Spleen (tissue), 11 donors: ENCODE data around the gene RNGTT. TPM values are rescaled to one million over a fixed set of nuclear protein-coding genes. Genes with fewer than 3 reads are reported as not detected.

ENCODE experiments used
- DNase-seq: peaks from one replicate; pipeline ENCODE4 v3.0.0-alpha.2; 2020
- H3K27ac ChIP-seq, 8 donors: fragments of 200-600 bp; sonication (generic) in 7 of 8; 1 replicate in 4 of 8; 2 replicates in 4 of 8; pipeline versions ENCODE4 v1.5.0 to v1.8.0; 2016 to 2021; ENCODE audit warnings: inconsistent platforms in 4 of 8, mild to moderate bottlenecking in 4 of 8, moderate library complexity in 1 of 8
- H3K27me3 ChIP-seq, 7 donors: fragments of 200-600 bp; sonication (generic) in 6 of 7; replicated peaks in 1 of 7; 1 replicate in 4 of 7; 2 replicates in 3 of 7; pipeline versions ENCODE4 v1.5.0 to v1.8.0; 2016 to 2021; ENCODE audit warnings: inconsistent platforms in 3 of 7, mild to moderate bottlenecking in 1 of 7
- H3K36me3 ChIP-seq, 6 donors: fragments of 200-600 bp; sonication (generic) in 5 of 6; 1 replicate in 4 of 6; 2 replicates in 2 of 6; pipeline versions ENCODE4 v1.5.0 to v1.8.0; 2016 to 2021; ENCODE audit warnings: inconsistent platforms in 2 of 6
- H3K4me1 ChIP-seq, 6 donors: fragments of 200-600 bp; sonication (generic) in 5 of 6; 1 replicate in 3 of 6; 2 replicates in 3 of 6; pipeline versions ENCODE4 v1.5.0 to v1.8.0; 2016 to 2021; ENCODE audit warnings: inconsistent platforms in 3 of 6
- H3K4me3 ChIP-seq, 8 donors: fragments of 200-600 bp; sonication (generic) in 7 of 8; 1 replicate in 4 of 8; 2 replicates in 4 of 8; pipeline versions ENCODE4 v1.5.0 to v1.8.0; 2016 to 2021; ENCODE audit warnings: inconsistent platforms in 4 of 8, mild to moderate bottlenecking in 4 of 8, moderate library complexity in 2 of 8
- H3K9me3 ChIP-seq, 8 donors: fragments of 200-600 bp; sonication (generic) in 7 of 8; 1 replicate in 4 of 8; 2 replicates in 4 of 8; pipeline versions ENCODE4 v1.5.0 to v1.8.0; 2016 to 2021; ENCODE audit warnings: inconsistent platforms in 4 of 8
- CTCF ChIP-seq, 11 experiments: fragments of 200-600 bp in 7 of 11; fragments of 450-650 bp in 4 of 11; sonication (generic) in 4 of 11; IDR thresholded peaks in 8 of 11; conservative IDR thresholded peaks in 3 of 11; 1 replicate in 7 of 11; 2 replicates in 4 of 11; pipeline versions ENCODE4 v1.4.0 to v1.8.0; 2016 to 2021; ENCODE audit warnings: antibody characterized with exemption in 11 of 11, inconsistent platforms in 4 of 11, mild to moderate bottlenecking in 1 of 11
- POLR2A ChIP-seq, 3 donors: fragments of 450-650 bp; IDR thresholded peaks; one replicate each; pipeline ENCODE4 v1.5.1; 2017; ENCODE audit warnings: antibody characterized with exemption in 3 of 3, mild to moderate bottlenecking in 1 of 3
- POLR2AphosphoS5 ChIP-seq, 3 donors: sonication (generic); formaldehyde crosslinking; IDR thresholded peaks; one replicate each; pipeline ENCODE4 v1.5.1; 2017; ENCODE audit warnings: antibody characterized with exemption in 3 of 3
- WGBS, 5 donors: extraction: QIAGEN DNeasy Blood & Tissue Kit in 3 of 5; methylation state at CpG; one replicate each; pipeline versions ENCODE4 v1.1.5 to v1.1.7; 2013 to 2018; 5-methylcytosine and 5-hydroxymethylcytosine counted together
- intact Hi-C: fragments of 100-400 bp; cut with DNase I; formaldehyde crosslinking; loops from one replicate; pipeline ENCODE4 v1.15.0; 2023; ENCODE audit warnings: low total_unique reads
- polyA plus RNA-seq, 3 donors: library from polyadenylated mRNA; stranded (reverse); fragments of 200-250 nt; gene quantifications; one replicate each; pipeline ENCODE4 v1.2.1, GENCODE V29; 2013
- total RNA-seq, 7 donors: library from RNA; depleted of rRNA in 3 of 7; stranded (reverse); fragments of >200 nt in 3 of 7; fragmentation: NEBNext Ultra II Directional in 4 of 7; extraction: Animal tissue kit (Norgen Biotek cat#: 25700) in 4 of 7; gene quantifications; one replicate each; pipeline versions ENCODE4 v1.1.0 to v1.2.1, GENCODE V29; 2016 to 2021
- donor health status: healthy with polysubstance abuse.
- donor health status: DM: no; HTN: no; CAD: no; lungs with moderate emphysema.
- donor health status: DM: no; HTN: no; CAD: no.
- donor health status: Bipolar disorder and iron deficiency.
- donor health status: healthy.
- donor health status: DM: no; HTN: no; CAD: no.
- donor health status: DM: yes; HTN: yes; CAD: no.

RNGTT gene
- total and polyA plus RNA-seq, 10 donors, result 9.4 to 27.1 (median 17.6) TPM

GRCh38 chr6:88810089-88810488 lies 153.3 kb downstream of the RNGTT start:
- DNase-seq, result no peak
- intact Hi-C loops, result no loop called here
- WGBS, 5 donors, result 91 to 93% (median 93%) methylated on average over 5 of the region's 5 CpGs
- H3K9me3 ChIP-seq, result peaks cover 0 to 25% (median 20%) of the 10 kb centered on the region in 8 donors
- H3K36me3 ChIP-seq, result peaks cover 0 to 17% (median 0%) of the 10 kb centered on the region in 6 donors
- no peak overlapping the region for H3K27ac ChIP-seq
- no peak overlapping the region for H3K4me3 ChIP-seq
- TF ChIP-seq POLR2A (IDR thresholded peaks at IDR 0.05), result no peak
- no peaks in the 10 kb centered on the region for H3K4me1 ChIP-seq
- no peaks in the 10 kb centered on the region for H3K27me3 ChIP-seq

GRCh38 chr6:88808381-88808780 lies 155.0 kb downstream of the RNGTT start:
- Histone ChIP-seq H3K27me3 (no peaks in the 10 kb centered on the region), H3K4me3 (no peak overlapping the region), H3K36me3 (peaks cover 0 to 17% (median 0%) of the 10 kb centered on the region in 6 donors), H3K4me1 (no peaks in the 10 kb centered on the region), H3K27ac (no peak overlapping the region), H3K9me3 (peaks cover 0 to 25% (median 20%) of the 10 kb centered on the region in 8 donors)
- intact Hi-C loops, result no loop called here
- no peak for TF ChIP-seq CTCF (IDR thresholded peaks at IDR 0.05 in 8 of 11, conservative IDR thresholded peaks at IDR 0.05 in 3 of 11)
- no peak for TF ChIP-seq POLR2A (IDR thresholded peaks at IDR 0.05)
- TF ChIP-seq POLR2AphosphoS5 (IDR thresholded peaks at IDR 0.05), result no peak
- no peak for DNase-seq

- no peaks in the 10 kb centered on the region for H3K27me3 ChIP-seq
- 97 to 100% (median 100%) methylated on average over 1 of the region's 1 CpG for WGBS, 5 donors
- intact Hi-C loops, result no loop called here
- no peak for TF ChIP-seq POLR2AphosphoS5 (IDR thresholded peaks at IDR 0.05)
- TF ChIP-seq CTCF (IDR thresholded peaks at IDR 0.05 in 8 of 11, conservative IDR thresholded peaks at IDR 0.05 in 3 of 11), result no peak
- TF ChIP-seq POLR2A (IDR thresholded peaks at IDR 0.05), result no peak
- no peak overlapping the region for H3K27ac ChIP-seq
- H3K4me1 ChIP-seq, result no peaks in the 10 kb centered on the region
- no peak overlapping the region for H3K4me3 ChIP-seq
- DNase-seq, result no peak
- peaks cover 0 to 23% (median 0%) of the 10 kb centered on the region in 6 donors for H3K36me3 ChIP-seq
- peaks cover 0 to 25% (median 20%) of the 10 kb centered on the region in 8 donors for H3K9me3 ChIP-seq
Measured at GRCh38 chr6:88807622-88808021, 155.8 kb downstream of the RNGTT start.

GRCh38 chr6:88806728-88807127 lies 156.7 kb downstream of the RNGTT start:
- WGBS, 5 donors, result 95 to 99% (median 97%) methylated on average over 4 of the region's 4 CpGs
- DNase-seq, result no peak
- Histone ChIP-seq H3K27me3 (no peaks in the 10 kb centered on the region), H3K27ac (no peak overlapping the region), H3K9me3 (peaks cover 0 to 25% (median 20%) of the 10 kb centered on the region in 8 donors), H3K4me1 (no peaks in the 10 kb centered on the region), H3K4me3 (no peak overlapping the region), H3K36me3 (peaks cover 0 to 27% (median 0%) of the 10 kb centered on the region in 6 donors)
- intact Hi-C loops, result no loop called here
- TF ChIP-seq POLR2A (IDR thresholded peaks at IDR 0.05), result no peak
- no peak for TF ChIP-seq CTCF (IDR thresholded peaks at IDR 0.05 in 8 of 11, conservative IDR thresholded peaks at IDR 0.05 in 3 of 11)
- TF ChIP-seq POLR2AphosphoS5 (IDR thresholded peaks at IDR 0.05), result no peak

GRCh38 chr6:88804701-88805100 lies 158.7 kb downstream of the RNGTT start:
- Histone ChIP-seq H3K9me3 (peaks cover 0 to 25% (median 20%) of the 10 kb centered on the region in 8 donors), H3K36me3 (peaks cover 0 to 43% (median 0%) of the 10 kb centered on the region in 6 donors), H3K4me3 (no peak overlapping the region), H3K27ac (no peak overlapping the region), H3K27me3 (no peaks in the 10 kb centered on the region), H3K4me1 (no peaks in the 10 kb centered on the region)
- WGBS, 5 donors, result 95 to 100% (median 98%) methylated on average over 2 of the region's 2 CpGs
- TF ChIP-seq POLR2AphosphoS5 (IDR thresholded peaks at IDR 0.05) (no peak), CTCF (IDR thresholded peaks at IDR 0.05 in 8 of 11, conservative IDR thresholded peaks at IDR 0.05 in 3 of 11) (no peak), POLR2A (IDR thresholded peaks at IDR 0.05) (no peak)
- DNase-seq, result no peak
- intact Hi-C loops, result no loop called here
